Stimulated activated CD8-positive, alpha-beta memory T cell treated with anti-CD3 and anti-CD28 coated beads, Interleukin-15, amount 100 ng/mL, for 48 hours (primary cell): ENCODE measurements around the gene NUBPL.
"Not testable (repeated sequence)": the region's sequence is repeated elsewhere in the genome, so short reads cannot be mapped to it uniquely, and the experiment has no call there.

Experiments used
- DNase-seq, 2 donors: peaks; one replicate each; pipeline ENCODE4 v3.0.0-alpha.2; 2020; ENCODE audit warnings: low read depth in 2 of 2

NUBPL gene

DNA sequence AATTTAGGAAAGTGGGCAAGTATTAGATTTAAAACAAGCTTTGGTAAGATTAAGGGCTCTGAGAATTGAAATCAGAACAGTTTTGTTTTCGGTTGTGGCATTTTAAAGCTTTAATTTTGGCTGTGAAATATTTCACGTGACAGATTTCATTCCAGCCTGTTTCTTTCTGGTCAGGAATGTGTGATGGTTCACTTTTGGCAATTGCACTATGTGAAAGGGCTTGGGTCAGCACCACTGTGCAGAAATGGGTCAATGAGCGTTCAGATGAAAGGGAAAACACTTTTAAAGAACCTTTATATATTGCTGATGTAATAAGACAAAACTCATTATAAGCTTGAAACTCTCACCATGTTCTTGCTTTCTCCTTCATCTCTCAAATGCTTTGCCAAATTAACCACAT, 17.1 kb downstream of the NUBPL start:
- no peak for DNase-seq

DNA sequence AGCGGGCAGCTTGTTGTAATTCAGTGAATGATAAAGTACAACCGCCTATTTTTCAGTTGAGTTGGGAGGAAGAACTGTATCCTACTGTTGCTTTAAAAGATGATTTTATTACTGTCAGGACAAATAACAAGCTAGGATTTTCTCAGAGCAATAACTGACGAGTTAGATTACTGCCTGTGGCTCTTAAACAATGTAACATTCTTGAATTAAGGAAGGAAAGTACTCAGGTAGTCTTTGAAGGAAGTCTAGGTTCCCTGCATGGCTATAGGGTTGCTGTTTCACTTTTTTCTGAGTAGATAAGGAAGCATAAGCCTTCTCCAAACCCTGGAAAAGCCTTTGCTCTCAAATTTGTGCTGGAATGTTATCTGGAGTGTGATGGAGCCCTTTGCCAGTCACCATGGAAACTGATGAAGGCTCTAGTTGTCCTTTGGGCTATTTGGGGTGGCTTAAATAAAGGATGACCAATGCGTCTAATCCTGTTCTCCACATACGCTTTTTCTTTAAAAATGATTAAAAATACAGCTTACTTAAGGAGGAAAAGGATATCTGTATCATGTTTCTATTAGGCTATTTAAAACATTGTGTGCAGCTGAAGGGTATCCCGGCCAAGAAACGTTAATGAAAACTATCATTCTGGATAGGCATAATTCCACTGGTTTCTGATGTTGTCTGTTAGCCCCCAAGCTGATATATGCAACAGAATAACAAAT, 17.7 kb downstream of the NUBPL start:
- no peak for DNase-seq

DNA sequence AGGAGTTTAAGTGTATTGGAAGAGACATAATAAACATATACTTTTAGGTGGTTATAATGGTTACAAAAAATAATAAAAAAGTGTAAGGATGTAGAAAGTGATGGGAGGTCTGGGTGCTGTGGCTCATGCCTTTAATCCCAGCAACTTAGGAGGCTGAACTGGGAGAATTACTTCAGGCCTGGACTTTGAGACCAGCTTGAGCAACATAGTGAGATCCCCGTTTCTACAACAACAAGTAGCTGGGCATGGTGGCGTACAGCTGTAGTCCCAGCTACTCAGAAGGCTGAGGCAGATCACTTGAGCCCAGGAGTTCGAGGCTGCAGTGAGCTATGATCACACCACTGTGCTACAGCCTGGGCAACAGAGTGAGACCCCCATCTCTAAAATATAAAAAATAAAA, 19.0 kb downstream of the NUBPL start:
- no peak for DNase-seq

DNA sequence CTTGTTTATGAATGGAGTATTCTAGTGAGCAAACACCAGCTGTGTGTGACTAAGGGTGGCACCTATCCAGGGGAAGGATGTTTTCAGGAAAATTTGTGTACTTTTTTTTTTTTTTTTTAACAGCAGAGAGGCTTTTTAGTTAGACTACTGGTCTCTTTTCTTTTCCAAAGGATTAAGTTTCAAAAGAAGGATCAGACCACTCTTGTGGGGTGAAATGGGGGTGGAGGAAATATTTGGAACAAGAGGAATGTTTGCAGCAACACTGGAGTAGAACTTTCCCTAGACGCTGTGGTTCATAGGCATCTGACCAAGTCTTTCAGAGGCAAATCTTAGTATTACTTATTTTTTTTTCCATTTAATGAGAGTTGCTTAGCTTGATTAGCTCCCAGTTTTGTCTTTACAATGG, 21.1 kb downstream of the NUBPL start:
- no peak for DNase-seq

DNA sequence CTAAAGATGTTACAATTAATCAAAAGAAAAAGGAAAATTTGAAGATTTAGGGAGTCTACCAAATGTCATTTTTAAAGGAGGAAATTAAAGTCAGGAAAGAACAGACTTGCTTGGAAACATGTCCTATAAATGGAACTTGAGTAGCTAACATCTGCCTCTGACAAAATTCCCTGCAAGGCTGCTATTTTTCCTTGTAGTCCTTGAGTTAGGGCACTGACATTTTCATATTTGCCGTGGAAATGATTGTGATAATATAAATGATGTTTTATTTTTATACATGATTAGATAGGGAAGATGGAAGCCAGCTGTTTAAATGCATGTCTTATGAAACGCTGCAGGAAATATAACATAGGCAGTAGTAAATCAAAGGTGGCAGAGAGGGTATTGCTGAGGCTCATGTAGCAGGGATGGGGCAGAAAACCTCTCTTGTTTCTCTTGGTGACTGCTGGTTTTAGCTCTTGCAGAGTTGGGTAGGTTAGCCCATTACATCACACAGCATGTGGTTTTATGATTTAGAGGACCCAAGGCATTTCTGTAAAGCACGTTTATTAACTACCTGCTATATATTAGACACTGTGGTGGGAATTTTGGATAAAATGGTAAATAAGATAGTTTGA, 21.7 kb downstream of the NUBPL start:
- DNase-seq: no peak

DNA sequence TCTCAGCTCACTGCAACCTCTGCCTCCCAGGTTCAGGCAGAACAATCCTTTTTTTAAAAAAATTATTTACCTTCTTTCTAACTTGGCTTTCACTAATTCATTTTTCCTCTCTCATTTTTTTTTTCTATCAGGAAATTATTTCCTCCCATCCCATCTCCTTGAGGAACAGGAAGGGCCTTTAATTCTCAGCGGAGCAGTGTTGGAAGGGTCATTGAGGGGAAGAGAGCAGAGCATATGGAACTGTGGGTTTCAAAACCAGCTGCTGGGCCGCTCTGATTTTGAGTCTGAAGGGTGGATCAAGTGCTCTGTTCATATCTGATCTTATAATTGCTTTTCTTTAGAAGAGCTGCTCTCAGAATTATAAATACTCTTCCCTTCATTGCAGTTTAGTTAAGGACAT, 29.0 kb downstream of the NUBPL start:
- DNase-seq: no peak

DNA sequence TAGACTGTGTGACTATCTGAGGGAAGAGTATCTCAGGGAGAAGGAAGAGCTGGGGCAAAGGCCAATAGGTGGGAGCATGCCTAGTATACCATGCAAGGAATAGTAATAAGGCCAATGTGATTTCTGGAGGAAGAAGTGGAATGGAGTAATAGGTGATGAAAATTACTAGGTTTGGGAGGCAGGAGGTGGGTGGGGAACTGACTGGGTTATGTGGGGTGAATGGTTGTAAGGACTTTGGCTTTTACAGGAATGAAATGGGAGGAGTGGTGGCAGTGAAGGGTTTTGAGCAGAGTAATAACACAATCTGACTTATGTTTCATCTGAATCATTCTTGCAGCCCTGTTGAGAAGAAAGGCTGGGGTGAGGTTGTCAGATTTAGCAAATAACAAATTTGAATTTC, 30.9 kb downstream of the NUBPL start:
- no peak for DNase-seq

DNA sequence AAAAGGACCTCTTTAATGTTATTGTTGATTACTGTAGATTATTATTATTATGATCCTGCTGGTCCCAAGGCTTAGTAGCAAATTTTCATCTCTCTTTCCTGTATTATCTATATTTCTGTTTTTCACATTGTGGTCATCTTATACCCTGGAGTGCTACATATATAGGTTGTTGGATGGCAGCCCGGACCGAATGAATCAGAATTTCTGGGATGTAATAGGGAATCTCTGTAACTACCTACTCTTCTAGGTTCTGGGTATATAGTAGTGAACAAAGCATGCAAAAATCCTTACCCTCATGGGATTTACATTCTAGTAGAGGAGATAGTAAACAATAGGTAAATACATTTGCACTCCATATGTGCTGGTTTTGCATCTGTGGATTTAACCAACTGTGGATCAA, 31.4 kb downstream of the NUBPL start:
- no peak for DNase-seq

DNA sequence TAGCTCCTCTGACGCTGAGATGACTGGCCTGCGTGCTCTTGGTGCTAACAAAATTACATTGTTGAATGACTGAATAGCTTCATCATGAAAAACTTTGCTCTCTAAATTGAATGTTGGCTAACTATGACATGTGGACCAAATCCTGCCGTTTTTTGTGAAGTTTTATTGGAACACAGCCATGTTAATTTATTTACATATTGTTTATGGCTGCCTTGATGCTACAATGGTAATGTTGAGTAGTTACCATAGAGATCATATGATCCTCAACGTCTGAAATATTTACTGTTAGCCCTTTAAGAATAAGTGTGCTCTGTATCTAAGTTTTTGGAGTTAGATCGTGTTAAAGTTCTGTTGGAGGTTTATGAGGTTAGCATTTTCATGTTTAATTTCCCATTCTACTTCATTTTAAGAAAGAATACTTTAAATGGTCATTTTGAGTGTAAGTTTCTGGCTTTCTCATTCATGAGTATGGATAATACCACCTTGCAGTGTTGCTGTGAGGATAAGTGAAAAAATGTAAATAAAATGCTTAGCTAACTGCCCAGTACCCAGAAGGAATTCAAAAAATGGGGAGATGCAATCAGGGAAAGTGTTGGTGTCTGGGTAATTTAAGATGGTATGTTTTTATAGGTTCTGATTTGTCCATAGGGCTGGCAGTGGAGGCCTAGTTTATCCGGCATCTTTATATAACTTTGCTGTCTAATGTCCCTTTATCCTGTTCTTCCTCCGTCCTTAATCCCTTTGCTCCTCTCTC, 35.3 kb downstream of the NUBPL start:
- no peak for DNase-seq

DNA sequence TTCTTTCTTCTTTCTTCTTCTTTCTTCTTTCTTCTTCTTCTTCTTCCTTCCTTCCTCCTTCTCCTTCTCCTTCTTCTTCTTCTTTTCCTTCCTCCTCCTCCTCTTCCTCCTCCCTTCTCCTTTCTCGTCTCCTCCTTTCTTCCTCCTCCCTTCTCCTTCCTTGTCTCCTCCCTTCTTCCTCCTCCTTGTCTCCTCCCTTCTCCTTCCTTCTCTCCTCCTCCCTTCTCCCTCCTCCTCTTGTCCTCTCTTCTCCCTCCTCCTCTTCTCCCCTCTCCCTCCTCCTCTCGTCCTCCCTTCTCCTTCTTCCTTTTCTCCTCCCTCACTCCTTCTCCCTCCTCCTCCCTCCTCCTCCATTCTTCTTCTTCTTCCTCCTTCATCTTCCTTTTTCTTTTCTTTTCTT, 44.5 kb downstream of the NUBPL start:
- no peak for DNase-seq

DNA sequence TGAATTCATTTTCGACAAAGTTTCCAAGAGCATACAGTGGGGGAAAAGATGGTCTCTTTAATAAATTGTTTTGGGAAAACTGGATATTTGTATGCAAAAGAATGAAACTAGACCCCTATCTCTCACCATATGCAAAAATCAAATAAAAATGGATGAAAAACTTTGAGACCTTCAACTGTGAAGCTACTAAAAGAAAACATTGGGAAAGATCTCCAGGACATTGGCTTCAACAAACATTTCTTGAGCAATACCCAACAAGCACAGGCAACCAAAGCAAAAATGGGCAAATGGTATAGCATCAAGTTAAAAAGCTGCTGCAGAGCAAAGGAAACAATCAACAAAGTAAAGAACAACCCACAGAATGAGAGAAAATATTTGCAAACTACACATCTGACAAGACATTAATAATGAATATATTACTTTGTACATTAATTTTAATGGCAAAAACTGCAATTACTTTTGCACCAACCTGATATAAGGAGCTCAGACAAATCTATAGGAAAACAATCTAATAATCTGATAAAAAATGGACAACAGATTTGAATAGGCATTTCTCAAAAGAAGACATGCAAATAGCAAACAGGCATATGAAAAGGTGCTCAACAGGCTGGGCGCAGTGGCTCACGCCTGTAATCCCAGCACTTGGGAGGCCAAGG, 50.7 kb downstream of the NUBPL start:
- DNase-seq: no peak

DNA sequence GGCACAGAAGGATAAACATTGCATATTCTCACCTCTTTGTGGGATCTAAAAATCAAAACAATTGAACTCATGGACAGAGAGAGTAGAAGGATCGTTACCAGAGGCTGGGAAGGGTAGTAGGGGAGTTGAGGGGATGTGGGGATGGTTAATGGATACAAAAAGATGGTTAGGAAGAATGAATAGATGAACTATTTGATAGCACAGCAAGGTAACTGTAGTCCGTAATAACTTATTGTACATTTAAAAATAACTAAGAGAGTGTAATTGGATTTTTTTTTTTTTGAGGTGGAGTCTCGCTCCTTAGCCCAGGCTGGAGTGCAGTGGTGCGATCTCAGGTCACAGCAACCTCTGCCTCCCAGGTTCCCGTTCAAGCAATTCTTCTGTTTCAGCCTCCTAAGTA, 52.0 kb downstream of the NUBPL start:
- no peak for DNase-seq

DNA sequence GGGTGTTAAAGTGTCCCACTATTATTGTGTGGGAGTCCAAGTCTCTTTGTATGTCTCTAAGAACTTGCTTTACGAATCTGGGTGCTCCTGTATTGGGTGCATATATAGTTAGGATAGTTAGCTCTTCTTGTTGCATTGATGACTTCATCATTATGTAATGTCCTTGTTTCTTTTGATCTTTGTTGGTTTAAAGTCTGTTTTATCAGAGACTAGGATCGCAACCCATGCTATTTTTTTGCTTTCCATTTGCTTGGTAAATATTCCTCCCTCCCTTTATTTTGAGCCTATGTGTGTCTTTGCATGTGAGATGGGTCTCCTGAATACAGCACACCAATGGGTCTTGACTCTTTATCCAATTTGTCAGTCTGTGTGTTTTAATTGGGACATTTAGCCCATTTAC, 57.7 kb downstream of the NUBPL start:
- DNase-seq: not testable (repeated sequence)

DNA sequence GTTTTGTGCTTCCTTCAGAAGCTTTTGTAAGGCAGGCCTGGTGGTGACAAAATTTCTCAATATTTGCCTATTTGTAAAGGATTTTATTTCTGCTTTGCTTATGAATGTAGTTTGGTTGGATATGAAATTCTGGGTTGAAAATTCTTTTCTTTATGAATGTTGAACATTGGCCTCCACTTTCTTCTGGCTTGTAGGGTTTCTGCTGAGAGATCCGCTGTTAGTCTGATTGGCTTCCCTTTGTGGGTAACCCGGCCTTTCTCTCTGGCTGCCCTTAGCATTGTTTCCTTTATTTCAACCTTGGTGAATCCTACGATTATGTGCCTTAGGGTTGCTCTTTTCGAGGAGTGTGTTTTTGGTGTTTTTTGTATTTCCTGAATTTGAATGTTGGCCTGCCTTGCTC, 58.2 kb downstream of the NUBPL start:
- no peak for DNase-seq

DNA sequence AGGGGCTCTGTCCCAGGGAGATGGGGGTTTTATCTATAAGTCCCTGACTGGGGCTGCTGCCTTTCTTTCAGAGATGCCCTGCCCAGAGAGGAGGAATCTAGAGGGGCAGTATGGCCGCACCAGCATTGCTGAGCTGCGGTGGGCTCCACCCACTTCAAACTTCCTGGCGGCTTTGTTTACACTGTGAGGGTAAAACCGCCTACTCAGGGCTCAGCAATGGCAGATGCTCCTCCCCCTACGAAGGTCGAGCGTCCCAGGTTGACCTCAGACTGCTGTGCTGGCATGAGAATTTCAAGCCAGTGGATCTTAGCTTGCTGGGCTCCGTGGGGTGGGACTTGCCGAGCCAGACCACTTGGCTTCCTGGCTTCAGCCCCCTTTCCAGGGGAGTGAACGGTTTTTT, 59.7 kb downstream of the NUBPL start:
- DNase-seq: not testable (repeated sequence)

DNA sequence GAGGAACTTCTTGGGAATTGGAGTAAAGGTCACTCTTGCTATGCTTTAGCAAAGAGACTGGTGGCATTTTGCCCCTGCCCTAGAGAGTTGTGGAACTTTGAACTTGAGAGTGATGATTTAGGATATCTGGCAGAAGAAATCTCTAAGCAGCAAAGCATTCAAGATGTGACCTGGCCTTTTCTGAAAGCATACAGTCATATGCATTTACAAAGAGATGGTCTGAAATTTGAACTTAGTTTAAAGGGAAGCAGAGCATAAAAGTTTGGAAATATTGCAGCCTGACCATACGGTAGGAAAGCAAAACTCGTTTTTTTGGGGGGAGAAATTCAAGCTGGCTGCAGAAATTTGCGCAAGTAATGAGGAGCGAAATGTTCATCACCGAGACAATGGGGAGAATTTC, 60.9 kb downstream of the NUBPL start:
- DNase-seq: no peak

DNA sequence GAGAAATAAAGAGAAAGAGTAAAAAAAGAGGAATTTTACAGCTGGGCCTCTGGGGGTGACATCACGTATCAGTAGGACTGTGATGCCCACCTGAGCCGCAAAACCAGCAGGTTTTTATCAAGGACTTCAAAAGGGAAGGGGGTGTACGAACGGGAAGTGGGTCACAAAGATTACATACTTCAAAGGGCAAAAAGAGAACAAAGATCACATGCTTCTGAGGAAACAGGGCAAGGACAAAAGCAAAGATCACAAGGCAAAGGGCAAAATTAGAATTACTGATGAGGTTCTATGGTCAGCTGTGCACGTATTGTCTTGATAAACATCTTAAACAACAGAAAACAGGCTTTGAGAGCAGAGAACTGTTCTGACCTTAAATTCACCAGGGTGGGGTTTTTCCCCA, 91.7 kb downstream of the NUBPL start:
- not testable (repeated sequence) for DNase-seq

DNA sequence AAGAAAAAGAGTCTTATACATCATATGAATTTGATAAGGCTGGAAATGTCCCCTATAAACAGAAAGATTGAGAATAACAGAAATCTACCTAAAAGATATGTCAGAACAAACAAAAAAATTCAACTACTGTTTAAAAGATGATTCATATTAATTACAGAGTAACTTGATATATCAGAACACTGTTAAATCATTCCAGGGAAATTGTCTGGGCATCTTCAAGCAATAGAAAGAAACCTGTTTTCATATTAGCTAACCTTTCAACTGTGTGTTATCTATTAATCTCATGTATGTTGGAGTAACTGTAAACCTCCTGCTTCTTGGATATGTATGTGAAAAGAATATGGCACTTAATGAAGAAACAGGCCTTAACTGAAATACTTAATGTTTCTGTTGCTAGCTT, 96.7 kb downstream of the NUBPL start:
- DNase-seq: no peak

DNA sequence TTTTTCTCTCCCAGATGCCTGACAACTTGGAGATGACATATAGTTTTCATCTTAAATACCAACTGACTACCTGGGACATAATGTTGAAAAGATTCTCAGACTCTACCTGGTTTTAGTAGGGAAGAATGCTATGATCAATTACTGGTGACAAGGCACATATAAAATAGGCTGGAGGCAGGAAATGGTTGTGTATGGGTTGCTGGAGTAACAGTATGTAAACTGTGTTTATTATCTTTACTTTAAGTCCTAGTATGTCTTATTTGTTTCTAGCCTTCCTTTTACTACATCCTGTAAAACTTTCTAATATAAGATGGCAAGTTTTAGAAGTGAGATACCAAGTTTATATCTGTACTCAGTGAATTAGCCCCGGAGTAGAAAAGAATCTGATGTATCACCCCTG, 98.1 kb downstream of the NUBPL start:
- no peak for DNase-seq

DNA sequence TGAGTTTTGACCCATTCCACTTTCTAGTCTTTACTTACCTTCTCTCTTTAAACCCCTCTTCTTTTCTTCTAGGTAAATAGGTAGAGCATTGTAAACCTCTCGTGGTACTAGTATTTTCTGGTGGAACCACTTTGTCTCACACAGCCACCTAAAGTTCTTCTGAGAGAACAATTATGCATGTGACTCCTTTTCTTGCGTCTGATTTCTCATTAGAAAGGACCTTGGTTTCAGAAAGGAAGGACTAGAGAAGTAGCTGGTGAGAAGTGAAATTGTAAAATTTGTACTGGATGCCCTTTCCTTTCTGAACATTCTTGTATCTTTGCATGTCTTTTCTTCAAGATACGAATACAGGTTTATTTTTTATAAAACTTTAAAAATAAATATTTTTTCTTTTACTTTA, 99.0 kb downstream of the NUBPL start:
- no peak for DNase-seq

DNA sequence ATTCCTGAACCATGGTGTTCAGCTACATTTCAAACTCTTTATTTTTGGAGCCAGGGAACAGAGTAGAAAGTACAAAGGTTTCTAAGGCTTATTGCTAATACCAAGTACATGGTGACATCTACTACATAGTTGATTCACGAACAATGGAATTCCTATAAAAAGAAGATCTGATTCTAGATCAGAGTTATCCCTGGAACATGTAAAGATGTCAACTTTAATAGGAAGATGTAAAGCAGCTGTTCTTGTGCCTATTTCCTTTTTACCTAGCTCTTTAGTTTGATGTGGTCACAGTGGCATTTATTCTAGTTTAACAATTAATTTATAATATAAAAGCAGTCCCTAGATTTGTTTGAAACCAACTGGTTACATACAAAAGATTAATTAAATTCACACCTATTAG, 99.5 kb downstream of the NUBPL start:
- no peak for DNase-seq

DNA sequence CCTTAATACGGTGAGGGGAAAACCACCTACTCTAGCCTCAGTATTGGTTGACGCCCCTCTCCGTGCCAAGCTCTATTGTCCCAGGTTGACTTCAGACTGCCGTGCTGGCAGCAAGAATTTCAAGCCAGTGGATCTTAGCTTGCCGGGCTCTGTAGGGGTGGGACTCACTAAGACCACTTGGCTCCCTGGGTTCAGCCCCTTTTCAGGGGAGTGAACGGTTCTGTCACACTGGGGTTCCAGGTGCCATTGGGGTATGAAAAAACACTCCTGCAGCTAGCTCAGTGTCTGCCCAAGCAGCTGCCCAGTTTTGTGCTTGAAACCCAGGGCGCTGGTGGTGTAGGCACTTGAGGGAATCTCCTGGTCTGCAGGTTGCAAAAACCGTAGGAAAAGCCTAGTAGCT, 107.1 kb downstream of the NUBPL start:
- DNase-seq: no peak

DNA sequence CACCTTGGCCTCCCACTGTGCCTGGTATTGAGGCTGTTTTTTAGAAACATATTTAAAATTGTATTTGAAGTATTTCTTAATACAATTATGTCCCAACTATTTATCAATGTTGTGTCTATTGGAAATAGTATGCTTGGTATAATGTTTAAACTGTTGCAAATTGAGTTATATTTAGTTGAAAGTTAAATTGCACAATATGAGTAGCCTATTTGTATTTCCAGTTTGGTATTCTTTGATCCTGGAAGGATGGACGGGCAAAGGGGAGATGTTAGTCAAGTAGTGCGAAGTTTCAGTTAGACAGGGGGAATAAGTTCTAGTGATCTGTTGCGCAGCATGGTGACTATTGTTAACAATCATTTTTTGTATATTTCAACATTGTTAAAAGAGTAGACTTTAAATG, 111.5 kb downstream of the NUBPL start:
- no peak for DNase-seq
